Measurements from ENCODE around the gene BRSK1. TPM values are rescaled to one million over a fixed set of nuclear protein-coding genes. Genes with fewer than 3 reads are reported as not detected.
A peak's percentile ranks its signal among the peaks of the same experiment; 100 is the strongest.

Gene BRSK1
- polyA plus RNA-seq, 3 donors: not detected

DNA sequence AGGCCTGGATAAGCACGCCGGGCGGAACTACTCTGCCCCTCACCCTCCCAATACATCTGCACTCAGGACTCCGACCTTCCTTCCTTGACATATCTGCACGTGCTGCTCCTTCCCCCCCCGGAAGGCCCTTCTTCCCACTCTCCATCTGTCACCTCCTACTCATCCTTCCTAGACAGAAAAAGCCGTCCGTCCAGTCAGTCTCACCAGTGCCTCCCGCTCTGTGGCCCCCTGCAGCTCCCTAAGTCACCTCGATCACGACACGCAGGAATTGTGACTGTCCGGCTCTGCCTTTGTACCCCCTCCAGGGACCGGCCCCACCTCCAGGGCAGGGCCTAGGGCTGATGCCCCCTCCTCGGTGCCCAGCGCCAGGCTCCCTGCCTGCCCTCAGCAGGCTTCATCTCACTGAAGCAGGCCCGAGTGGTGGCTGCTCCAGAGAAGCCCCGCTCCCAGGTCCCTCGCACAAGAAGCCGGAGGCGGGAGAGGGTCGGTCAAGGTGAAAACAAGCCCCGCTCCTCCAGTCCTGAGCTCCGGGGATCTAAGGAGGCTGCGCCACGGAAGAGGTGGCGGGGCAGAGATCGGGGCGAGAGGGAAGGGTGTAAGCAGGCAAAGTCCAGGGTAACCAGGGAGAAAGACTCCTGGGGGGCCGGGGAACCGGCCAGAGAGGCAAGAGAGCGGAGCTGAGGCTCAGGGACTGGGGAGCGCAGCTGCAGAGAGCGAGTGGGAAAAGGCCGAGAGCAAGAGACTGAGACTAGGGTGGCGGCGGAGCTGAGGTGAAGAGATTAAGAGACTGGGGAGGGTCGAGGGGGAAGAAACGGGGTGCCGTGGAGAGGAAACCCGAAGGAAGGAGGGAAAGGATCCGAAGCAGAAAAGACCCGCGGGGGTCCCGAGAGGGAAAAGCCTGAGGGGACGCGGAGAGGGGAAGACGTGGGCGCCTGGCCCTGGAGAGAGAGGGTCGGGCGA lies 26.1 kb upstream of the BRSK1 start:
- Histone ChIP-seq H3K9me3 (replicated peaks in 1 of 2; ENCODE audit: control insufficient read depth in 1 of 2, insufficient read depth in 1 of 2, low read length in 2 of 2) (peaks cover 0 to 3% of the 10 kb centered on the region in 2 donors), H3K36me3 (replicated peaks in 1 of 2; ENCODE audit: control insufficient read depth in 1 of 2, insufficient read depth in 2 of 2, low read length in 2 of 2) (peaks cover 0 to 9% of the 10 kb centered on the region in 2 donors), H3K79me2 (ENCODE audit: insufficient read depth, low read length) (peaks cover 62% of the 10 kb centered on the region), H4K20me1 (ENCODE audit: insufficient read depth, low read length) (peaks cover 54% of the 10 kb centered on the region), H3K4me2 (replicated peaks; ENCODE audit: extremely low read depth, low read length, poor library complexity, severe bottlenecking) (peak overlapping the region; percentile 89), H3K4me3 (replicated peaks in 1 of 3; ENCODE audit: low read depth in 2 of 3, low read length in 3 of 3) (peak overlapping the region; percentile 61 to 94 (median 66)), H2AFZ (ENCODE audit: insufficient read depth, low read depth, low read length, poor library complexity, severe bottlenecking) (peak overlapping the region; percentile 19), H3K4me1 (ENCODE audit: control insufficient read depth in 1 of 2, insufficient read depth in 2 of 2, low read length in 2 of 2) (peaks cover 57 to 62% of the 10 kb centered on the region in 2 donors), H3K27ac (ENCODE audit: low read depth in 1 of 2, low read length in 2 of 2) (peak overlapping the region; percentile 61 to 92), H3K9ac (ENCODE audit: insufficient read depth, low read length, poor library complexity, severe bottlenecking) (peak overlapping the region; percentile 93), H3K27me3 (ENCODE audit: control insufficient read depth in 2 of 2, insufficient read depth in 2 of 2, low read length in 2 of 2) (no peaks in the 10 kb centered on the region)
- DNase-seq: peak in 2 of 3 donors; percentile 26 to 37
- WGBS (ENCODE audit: insufficient coverage): under 1% methylated on average over 51 of the region's 51 CpGs
- TF ChIP-seq CTCF (IDR thresholded peaks at IDR 0.05): no peak
- intact Hi-C loops (cut with micrococcal nuclease): loop anchor here (1.0 to 10.0 kb wide), 4 partner anchors 21 to 143 kb away; partner anchors contain the start of genes KMT5C (in 1 of the 2) and PPP1R12C (in 1 of the 2)
- Mint-ChIP-seq H3K4me1 (peaks cover 59% of the 10 kb centered on the region), H3K9me3 (peaks cover 0 to 4% (median 0%) of the 10 kb centered on the region in 7 donors), H3K27me3 (ENCODE audit: low read depth in 3 of 3) (no peaks in the 10 kb centered on the region), H3K36me3 (peaks cover 8 to 17% of the 10 kb centered on the region in 2 donors), H3K4me3 (peak overlapping the region; percentile 98 to 100), H3K27ac (peak overlapping the region; percentile 92 to 99 (median 97))

GRCh38 chr19:55258476-55258827 lies 25.3 kb upstream of the BRSK1 start:
- Mint-ChIP-seq H3K27me3 (ENCODE audit: low read depth in 3 of 3) (no peaks in the 10 kb centered on the region), H3K9me3 (peaks cover 0 to 4% (median 0%) of the 10 kb centered on the region in 7 donors), H3K4me3 (peak overlapping the region; percentile 88 to 94), H3K36me3 (peaks cover 15 to 17% of the 10 kb centered on the region in 2 donors), H3K27ac (peak overlapping the region; percentile 71 to 97 (median 96)), H3K4me1 (peaks cover 52% of the 10 kb centered on the region)
- peaks cover 47% of the 10 kb centered on the region for H4K20me1 ChIP-seq (ENCODE audit: insufficient read depth, low read length)
- peak overlapping the region; percentile 92 for H2AFZ ChIP-seq (ENCODE audit: insufficient read depth, low read depth, low read length, poor library complexity, severe bottlenecking)
- no peaks in the 10 kb centered on the region for H3K27me3 ChIP-seq (ENCODE audit: control insufficient read depth in 2 of 2, insufficient read depth in 2 of 2, low read length in 2 of 2)
- H3K4me2 ChIP-seq (replicated peaks; ENCODE audit: extremely low read depth, low read length, poor library complexity, severe bottlenecking): peak overlapping the region; percentile 89
- H3K4me3 ChIP-seq (replicated peaks in 1 of 3; ENCODE audit: low read depth in 2 of 3, low read length in 3 of 3): peak overlapping the region; percentile 61 to 94 (median 66)
- peak overlapping the region; percentile 93 for H3K9ac ChIP-seq (ENCODE audit: insufficient read depth, low read length, poor library complexity, severe bottlenecking)
- TF ChIP-seq CTCF (IDR thresholded peaks at IDR 0.05): no peak
- intact Hi-C loops (cut with micrococcal nuclease): loop anchor here (1.0 to 10.0 kb wide), 4 partner anchors 20 to 144 kb away; partner anchors contain the start of genes KMT5C (in 1 of the 2) and PPP1R12C (in 1 of the 2)
- WGBS (ENCODE audit: insufficient coverage): under 1% methylated on average over 50 of the region's 53 CpGs
- peak overlapping the region; percentile 89 to 92 for H3K27ac ChIP-seq (ENCODE audit: low read depth in 1 of 2, low read length in 2 of 2)
- peaks cover 55% of the 10 kb centered on the region for H3K79me2 ChIP-seq (ENCODE audit: insufficient read depth, low read length)
- DNase-seq: no peak
- H3K4me1 ChIP-seq (ENCODE audit: control insufficient read depth in 1 of 2, insufficient read depth in 2 of 2, low read length in 2 of 2): peaks cover 50 to 55% of the 10 kb centered on the region in 2 donors
- H3K9me3 ChIP-seq (replicated peaks in 1 of 2; ENCODE audit: control insufficient read depth in 1 of 2, insufficient read depth in 1 of 2, low read length in 2 of 2): peaks cover 0 to 3% of the 10 kb centered on the region in 2 donors
- H3K36me3 ChIP-seq (replicated peaks in 1 of 2; ENCODE audit: control insufficient read depth in 1 of 2, insufficient read depth in 2 of 2, low read length in 2 of 2): peaks cover 0 to 9% of the 10 kb centered on the region in 2 donors
